Suppressor macrophage treated with lipopolysaccharide for 4 hours (primary cell): ENCODE data around the gene S100A16.
"Not testable (repeated sequence)": the region's sequence is repeated elsewhere in the genome, so short reads cannot be mapped to it uniquely, and the experiment has no call there.

Experiments used
- DNase-seq: peaks from one replicate; pipeline ENCODE4 v3.0.0-alpha.2; 2020

The S100A16 gene

GRCh38 chr1:153582836-153583235, 30.1 kb downstream of the S100A16 start:
- DNase-seq = not testable (repeated sequence)

- DNase-seq = no peak
These were observed 34.0 kb downstream of the S100A16 start for GRCh38 chr1:153578936-153579335.

GRCh38 chr1:153578490-153578889, 34.4 kb downstream of the S100A16 start:
- no peak for DNase-seq

- no peak for DNase-seq
These were observed 35.3 kb downstream of the S100A16 start for GRCh38 chr1:153577624-153578051.

- DNase-seq = no peak
These were observed 35.8 kb downstream of the S100A16 start for GRCh38 chr1:153577138-153577537.

- DNase-seq = not testable (repeated sequence)
These were observed 37.4 kb downstream of the S100A16 start for GRCh38 chr1:153575497-153575896.

- DNase-seq = not testable (repeated sequence)
These were observed 37.9 kb downstream of the S100A16 start for GRCh38 chr1:153575081-153575491.

- peak; percentile 52 for DNase-seq
These were observed 39.6 kb downstream of the S100A16 start for GRCh38 chr1:153573351-153573750.

- peak; percentile 96 for DNase-seq
These were observed 40.3 kb downstream of the S100A16 start for GRCh38 chr1:153572569-153573015.

GRCh38 chr1:153571706-153572105, 41.2 kb downstream of the S100A16 start:
- no peak for DNase-seq

GRCh38 chr1:153570874-153571273, 42.1 kb downstream of the S100A16 start:
- DNase-seq = no peak

GRCh38 chr1:153569465-153569864, 43.5 kb downstream of the S100A16 start:
- DNase-seq = no peak

GRCh38 chr1:153568367-153569099, 44.4 kb downstream of the S100A16 start:
- peak; percentile 89 for DNase-seq

- DNase-seq = no peak
These were observed 45.1 kb downstream of the S100A16 start for GRCh38 chr1:153567621-153568366.

GRCh38 chr1:153566414-153567371, 46.2 kb downstream of the S100A16 start:
- peak; percentile 97 for DNase-seq

GRCh38 chr1:153565529-153566374, 47.2 kb downstream of the S100A16 start, which contains the start of gene S100A2:
Gene S100A2 (minus strand): TSS chr1:153565844. CDS start chr1:153563877, 1,967 bp downstream.
- peak; percentile 87 for DNase-seq

GRCh38 chr1:153563991-153564390, 48.9 kb downstream of the S100A16 start:
- no peak for DNase-seq

GRCh38 chr1:153563483-153563901, 49.4 kb downstream of the S100A16 start:
- no peak for DNase-seq

- not testable (repeated sequence) for DNase-seq
These were observed 50.9 kb downstream of the S100A16 start for GRCh38 chr1:153562021-153562420.

- no peak for DNase-seq
These were observed 51.4 kb downstream of the S100A16 start for GRCh38 chr1:153561466-153561985.

- no peak for DNase-seq
These were observed 52.0 kb downstream of the S100A16 start for GRCh38 chr1:153560771-153561465.
